HEK293 (cell line): Measurements from ENCODE around the gene PPHLN1.
A peak's percentile ranks its signal among the peaks of the same experiment; 100 is the strongest.

Experiments
- CTCF ChIA-PET: fragments of 350-600 bp; formaldehyde crosslinking; extraction: SDS; loops from one replicate; lab custom pipeline; 2021; ENCODE audit warnings: antibody characterized with exemption; lab: Yijun Ruan, JAX
- POLR2A ChIA-PET: fragments of 300-600 bp; formaldehyde crosslinking; extraction: SDS; loops from one replicate; lab custom pipeline; 2020; ENCODE audit warnings: antibody characterized with exemption, inconsistent platforms; lab: Yijun Ruan, JAX
- H3K27ac ChIP-seq: fragments of 200-500 bp; sonication (Bioruptor generic); 2 replicates; pipeline ENCODE4 v1.5.1; 2014; ENCODE audit warnings: low read depth, low read length, control low read depth, inconsistent platforms; ENCODE audit errors: extremely low read depth
- H3K36me3 ChIP-seq, 2 experiments: fragments of 200-500 bp in 1 of 2; sonication (Bioruptor generic) in 1 of 2; 1 replicate in 1 of 2; 2 replicates in 1 of 2; pipeline ENCODE4 v1.5.1; 2014 to 2017; ENCODE audit warnings: inconsistent platforms in 2 of 2, low read length in 2 of 2; ENCODE audit not compliant: control insufficient read depth in 2 of 2, insufficient read depth in 1 of 2
- H3K4me1 ChIP-seq: fragments of 200-500 bp; sonication (Bioruptor generic); 2 replicates; pipeline ENCODE4 v1.5.1; 2014; ENCODE audit warnings: mild to moderate bottlenecking, low read length, inconsistent platforms; ENCODE audit not compliant: control insufficient read depth, insufficient read depth
- H3K4me3 ChIP-seq: 2 replicates; pipeline ENCODE4 v1.5.1; 2011; ENCODE audit warnings: low read depth, mild to moderate bottlenecking, control low read depth, low read length, moderate library complexity
- H3K9me3 ChIP-seq: fragments of 200-500 bp; sonication (Bioruptor generic); 2 replicates; pipeline ENCODE4 v1.5.1; 2014; ENCODE audit warnings: low read depth, low read length, inconsistent platforms; ENCODE audit not compliant: control insufficient read depth, insufficient read depth
- AEBP2 ChIP-seq: fragments of 450-650 bp; formaldehyde crosslinking; IDR thresholded peaks from 2 replicates; pipeline ENCODE4 v1.5.1; 2016; ENCODE audit warnings: missing biosample characterization, missing genetic modification characterization, borderline replicate concordance
- FEZF1 ChIP-seq: fragments of 450-650 bp; formaldehyde crosslinking; IDR thresholded peaks from 2 replicates; pipeline ENCODE4 v1.5.1; 2016; ENCODE audit warnings: missing biosample characterization, missing genetic modification characterization
- KLF1 ChIP-seq: fragments of 450-650 bp; formaldehyde crosslinking; IDR thresholded peaks from 2 replicates; pipeline ENCODE4 v1.5.1; 2016; ENCODE audit warnings: missing biosample characterization, missing genetic modification characterization
- KLF9 ChIP-seq: fragments of 450-650 bp; formaldehyde crosslinking; IDR thresholded peaks from 2 replicates; pipeline ENCODE4 v1.5.1; 2016; ENCODE audit warnings: missing biosample characterization, missing genetic modification characterization, low read depth
- OSR2 ChIP-seq: fragments of 450-650 bp; formaldehyde crosslinking; IDR thresholded peaks from 2 replicates; pipeline ENCODE4 v1.5.1; 2016; ENCODE audit warnings: missing biosample characterization, missing genetic modification characterization
- PRDM6 ChIP-seq: fragments of 450-650 bp; formaldehyde crosslinking; IDR thresholded peaks from 2 replicates; pipeline ENCODE4 v1.5.1; 2017; ENCODE audit warnings: missing biosample characterization, missing genetic modification characterization
- RBAK ChIP-seq: fragments of 450-650 bp; formaldehyde crosslinking; IDR thresholded peaks from 2 replicates; pipeline ENCODE4 v1.5.1; 2016; ENCODE audit warnings: missing biosample characterization, missing genetic modification characterization
- TSHZ1 ChIP-seq: fragments of 450-650 bp; formaldehyde crosslinking; IDR thresholded peaks from 2 replicates; pipeline ENCODE4 v1.5.1; 2016; ENCODE audit warnings: missing biosample characterization, missing genetic modification characterization, borderline replicate concordance
- WT1 ChIP-seq: fragments of 450-650 bp; formaldehyde crosslinking; IDR thresholded peaks from 2 replicates; pipeline ENCODE4 v1.5.1; 2016; ENCODE audit warnings: missing biosample characterization, missing genetic modification characterization
- ZNF132 ChIP-seq: fragments of 450-650 bp; formaldehyde crosslinking; IDR thresholded peaks from 2 replicates; pipeline ENCODE4 v1.5.1; 2017; ENCODE audit warnings: missing biosample characterization, missing genetic modification characterization, borderline replicate concordance
- ZNF146 ChIP-seq: fragments of 450-650 bp; formaldehyde crosslinking; IDR thresholded peaks from 2 replicates; pipeline ENCODE4 v1.5.1; 2016; ENCODE audit warnings: missing biosample characterization, missing genetic modification characterization
- ZNF155 ChIP-seq: fragments of 450-650 bp; formaldehyde crosslinking; IDR thresholded peaks from 2 replicates; pipeline ENCODE4 v1.5.1; 2016; ENCODE audit warnings: missing biosample characterization, missing genetic modification characterization
- ZNF16 ChIP-seq: fragments of 450-650 bp; formaldehyde crosslinking; IDR thresholded peaks from 2 replicates; pipeline ENCODE4 v1.5.1; 2016; ENCODE audit warnings: low read depth, missing biosample characterization, missing genetic modification characterization
- ZNF221 ChIP-seq: fragments of 450-650 bp; formaldehyde crosslinking; IDR thresholded peaks from 2 replicates; pipeline ENCODE4 v1.5.1; 2017; ENCODE audit warnings: missing biosample characterization, missing genetic modification characterization, borderline replicate concordance
- ZNF239 ChIP-seq: fragments of 450-650 bp; formaldehyde crosslinking; IDR thresholded peaks from 2 replicates; pipeline ENCODE4 v1.5.1; 2016; ENCODE audit warnings: missing biosample characterization, missing genetic modification characterization
- ZNF24 ChIP-seq: fragments of 450-650 bp; formaldehyde crosslinking; IDR thresholded peaks from 2 replicates; pipeline ENCODE4 v1.5.1; 2016; ENCODE audit warnings: missing biosample characterization, missing genetic modification characterization
- ZNF280D ChIP-seq: fragments of 450-650 bp; formaldehyde crosslinking; IDR thresholded peaks from 2 replicates; pipeline ENCODE4 v1.5.1; 2016; ENCODE audit warnings: missing biosample characterization, missing genetic modification characterization
- ZNF670 ChIP-seq: fragments of 450-650 bp; formaldehyde crosslinking; IDR thresholded peaks from 2 replicates; pipeline ENCODE4 v1.5.1; 2016; ENCODE audit warnings: missing biosample characterization, missing genetic modification characterization, low read depth
- ZNF830 ChIP-seq: fragments of 450-650 bp; IDR thresholded peaks from 2 replicates; pipeline ENCODE4 v1.5.0; 2018; ENCODE audit warnings: missing biosample characterization, missing genetic modification characterization, low read depth, mild to moderate bottlenecking, moderate library complexity
- TF ChIP-seq, protein P1 (sequence below): fragments of 450-650 bp; formaldehyde crosslinking; IDR thresholded peaks from 2 replicates; pipeline ENCODE4 v1.5.1; 2016; ENCODE audit warnings: missing biosample characterization, missing genetic modification characterization
- TF ChIP-seq, protein P2 (sequence below): fragments of 450-650 bp; formaldehyde crosslinking; IDR thresholded peaks from 2 replicates; pipeline ENCODE4 v1.5.1; 2017; ENCODE audit warnings: missing biosample characterization, missing genetic modification characterization

Gene PPHLN1

DNA sequence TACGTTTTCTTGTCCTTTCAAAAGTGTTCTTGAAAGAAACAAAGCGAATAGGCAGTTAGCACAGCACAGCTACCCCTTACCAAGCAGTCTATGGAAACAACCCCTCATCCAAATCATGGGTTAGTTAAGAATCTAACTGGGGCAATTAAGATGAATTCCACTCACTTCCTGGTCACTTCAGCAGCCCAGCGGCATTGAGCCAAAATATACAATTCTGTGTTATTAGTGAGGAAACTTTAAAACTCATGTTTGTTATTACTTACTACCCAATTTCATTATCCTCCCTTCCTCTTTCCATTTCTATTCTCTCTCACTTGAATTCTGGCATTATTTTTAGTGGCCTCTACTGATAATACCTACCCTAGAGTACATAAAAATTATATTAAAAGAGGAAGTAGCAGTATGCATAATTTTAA lies 121.4 kb downstream of the PPHLN1 start:
- ChIA-PET CTCF (no interaction called here), POLR2A (no interaction called here)
- H3K4me1 ChIP-seq: peaks cover 6% of the 10 kb centered on the region
- H3K9me3 ChIP-seq: no peaks in the 10 kb centered on the region
- peak; percentile 45; the same call in 1 of the 2 replicates for TF ChIP-seq PRDM6 (tag by site-specific recombination)
- no peak for TF ChIP-seq ZNF239 (tag by site-specific recombination)
- TF ChIP-seq, protein P1, sequence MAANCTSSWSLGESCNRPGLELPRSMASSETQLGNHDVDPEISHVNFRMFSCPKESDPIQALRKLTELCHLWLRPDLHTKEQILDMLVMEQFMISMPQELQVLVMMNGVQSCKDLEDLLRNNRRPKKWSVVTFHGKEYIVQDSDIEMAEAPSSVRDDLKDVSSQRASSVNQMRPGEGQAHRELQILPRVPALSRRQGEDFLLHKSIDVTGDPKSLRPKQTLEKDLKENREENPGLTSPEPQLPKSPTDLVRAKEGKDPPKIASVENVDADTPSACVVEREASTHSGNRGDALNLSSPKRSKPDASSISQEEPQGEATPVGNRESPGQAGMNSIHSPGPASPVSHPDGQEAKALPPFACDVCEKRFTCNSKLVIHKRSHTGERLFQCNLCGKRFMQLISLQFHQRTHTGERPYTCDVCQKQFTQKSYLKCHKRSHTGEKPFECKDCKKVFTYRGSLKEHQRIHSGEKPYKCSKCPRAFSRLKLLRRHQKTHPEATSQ (tag by site-specific recombination): no peak
- no peak for TF ChIP-seq ZNF24 (tag by site-specific recombination)
- 0 out of 2 replicates have a peak, but pooled peaks have one; percentile 15 for TF ChIP-seq OSR2
- 0 out of 2 replicates have a peak, but pooled peaks have one; percentile 22 for TF ChIP-seq FEZF1 (tag by site-specific recombination)
- TF ChIP-seq WT1 (tag by site-specific recombination): peak; percentile 76
- TF ChIP-seq ZNF670: no peak
- H3K4me3 ChIP-seq: no peak overlapping the region
- no peak overlapping the region for H3K27ac ChIP-seq
- H3K36me3 ChIP-seq: peaks cover 0 to 22% of the 10 kb centered on the region in 2 experiments; a peak in 2 of 3 replicates

DNA sequence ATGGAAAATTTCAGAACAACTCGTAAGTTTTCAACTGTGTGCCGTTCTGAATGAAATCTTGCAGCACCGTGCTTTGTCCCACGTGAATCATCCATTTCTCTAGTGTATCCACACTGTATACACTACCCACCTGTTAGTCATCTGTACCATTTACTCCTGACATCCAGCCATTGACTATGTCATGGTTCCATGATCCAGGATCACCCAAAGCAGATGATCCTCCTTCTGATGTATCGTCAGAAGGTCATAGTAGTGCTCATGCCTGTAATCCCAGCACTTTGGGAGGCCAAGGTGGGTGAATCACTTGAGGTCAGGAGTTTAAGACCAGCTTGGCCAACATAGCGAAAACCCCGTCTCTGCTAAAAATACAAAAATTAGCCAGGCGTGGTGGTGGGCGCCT lies 122.9 kb downstream of the PPHLN1 start:
- H3K36me3 ChIP-seq: peaks cover 0 to 9% of the 10 kb centered on the region in 2 experiments; a peak in 2 of 3 replicates
- no peak overlapping the region for H3K4me3 ChIP-seq
- ChIA-PET CTCF (no interaction called here), POLR2A (no interaction called here)
- TF ChIP-seq ZNF830 (no peak), ZNF132 (tag by site-specific recombination) (no peak), ZNF221 (no peak), ZNF280D (no peak), RBAK (tag by site-specific recombination) (no peak), KLF1 (no peak), TSHZ1 (tag by site-specific recombination) (no peak), ZNF16 (tag by site-specific recombination) (no peak), KLF9 (tag by site-specific recombination) (no peak), ZNF155 (no peak), AEBP2 (tag by site-specific recombination) (no peak), ZNF146 (no peak)
- TF ChIP-seq, protein P2, sequence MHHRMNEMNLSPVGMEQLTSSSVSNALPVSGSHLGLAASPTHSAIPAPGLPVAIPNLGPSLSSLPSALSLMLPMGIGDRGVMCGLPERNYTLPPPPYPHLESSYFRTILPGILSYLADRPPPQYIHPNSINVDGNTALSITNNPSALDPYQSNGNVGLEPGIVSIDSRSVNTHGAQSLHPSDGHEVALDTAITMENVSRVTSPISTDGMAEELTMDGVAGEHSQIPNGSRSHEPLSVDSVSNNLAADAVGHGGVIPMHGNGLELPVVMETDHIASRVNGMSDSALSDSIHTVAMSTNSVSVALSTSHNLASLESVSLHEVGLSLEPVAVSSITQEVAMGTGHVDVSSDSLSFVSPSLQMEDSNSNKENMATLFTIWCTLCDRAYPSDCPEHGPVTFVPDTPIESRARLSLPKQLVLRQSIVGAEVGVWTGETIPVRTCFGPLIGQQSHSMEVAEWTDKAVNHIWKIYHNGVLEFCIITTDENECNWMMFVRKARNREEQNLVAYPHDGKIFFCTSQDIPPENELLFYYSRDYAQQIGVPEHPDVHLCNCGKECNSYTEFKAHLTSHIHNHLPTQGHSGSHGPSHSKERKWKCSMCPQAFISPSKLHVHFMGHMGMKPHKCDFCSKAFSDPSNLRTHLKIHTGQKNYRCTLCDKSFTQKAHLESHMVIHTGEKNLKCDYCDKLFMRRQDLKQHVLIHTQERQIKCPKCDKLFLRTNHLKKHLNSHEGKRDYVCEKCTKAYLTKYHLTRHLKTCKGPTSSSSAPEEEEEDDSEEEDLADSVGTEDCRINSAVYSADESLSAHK (tag by site-specific recombination): no peak
- peaks cover 6% of the 10 kb centered on the region for H3K4me1 ChIP-seq
- no peak overlapping the region for H3K27ac ChIP-seq
- H3K9me3 ChIP-seq: no peaks in the 10 kb centered on the region
